Measurements from ENCODE around the gene TSPAN18. TPM values are rescaled to one million over a fixed set of nuclear protein-coding genes. Genes with fewer than 3 reads are reported as not detected.

TSPAN18 gene
- total and polyA plus RNA-seq, 4 experiments from 2014 or later = 7.3 to 48.6 (median 18.2) TPM

DNA sequence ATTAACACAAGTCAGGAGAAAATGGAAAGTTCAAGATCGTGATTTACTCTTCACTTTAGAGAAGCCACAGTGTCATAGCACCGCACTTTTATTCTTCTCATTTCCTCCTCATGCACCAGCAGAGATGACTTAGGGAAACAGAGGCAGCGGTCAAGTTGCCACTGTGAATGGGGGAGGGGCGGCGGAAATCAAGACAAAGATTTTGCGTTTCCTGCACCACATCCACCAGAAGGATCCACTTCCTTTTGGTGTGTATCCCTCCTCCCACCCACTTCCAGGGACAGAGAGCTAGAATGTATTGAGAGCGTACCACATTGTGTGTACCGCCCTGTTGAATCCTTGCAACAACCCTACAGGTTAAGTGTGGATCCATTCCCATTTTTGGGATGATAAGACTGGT lies 21.8 kb downstream of the TSPAN18 start:
- POLR2A ChIA-PET (ENCODE audit: partially characterized antibody) = no interaction called here
- peak overlapping the region in 2 of 8 donors; percentile 14 to 18 for H3K4me3 Mint-ChIP-seq

DNA sequence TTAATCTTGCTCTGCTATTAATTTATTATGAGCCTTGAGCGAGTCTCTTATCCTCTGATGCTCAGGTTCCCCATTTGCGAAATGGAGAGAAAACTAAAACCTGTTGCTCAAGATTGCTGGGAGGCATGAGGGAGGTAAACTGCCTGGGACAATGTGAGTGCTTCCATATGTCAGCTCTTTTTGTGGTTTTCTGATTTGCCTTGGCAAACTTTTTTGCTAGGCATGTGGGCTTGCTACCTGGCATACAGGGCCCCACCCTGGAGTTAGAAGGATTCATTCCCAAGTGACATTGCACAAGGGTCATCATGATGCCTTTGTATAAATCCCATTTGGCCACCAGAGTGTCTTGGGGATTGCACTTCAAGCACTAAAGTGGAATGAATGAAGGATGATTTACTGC lies 22.4 kb downstream of the TSPAN18 start:
- no peaks in the 10 kb centered on the region for H3K27me3 ChIP-seq (ENCODE audit: insufficient read depth, low read length)
- no peak overlapping the region for H3K4me3 Mint-ChIP-seq
- CTCF ChIA-PET (ENCODE audit: partially characterized antibody) = interaction anchor here (1.6 kb wide), 1 partner anchor 27 kb away, joined by 4 read pairs; no protein-coding TSS in a partner anchor
- H3K36me3 ChIP-seq (ENCODE audit: insufficient read depth, low read length) = no peaks in the 10 kb centered on the region
- peaks cover 0 to 3% (median 0%) of the 10 kb centered on the region in 8 donors for H3K9me3 Mint-ChIP-seq
- intact Hi-C loops (cut with micrococcal nuclease) = no loop called here
- no peak overlapping the region for H3K27ac ChIP-seq (ENCODE audit: low read depth, low read length)
- no peaks in the 10 kb centered on the region for H3K9me3 ChIP-seq (ENCODE audit: control insufficient read depth in 1 of 2, low read length in 2 of 2)
- H3K27me3 Mint-ChIP-seq = no peaks in the 10 kb centered on the region
- H3K4me1 ChIP-seq (ENCODE audit: insufficient read depth, low read length) = peaks cover 47% of the 10 kb centered on the region
- H3K27ac Mint-ChIP-seq = peak overlapping the region in 2 of 7 donors; percentile 37 to 62
- H3K4me3 ChIP-seq (ENCODE audit: low read length in 2 of 2) = no peak overlapping the region
- H3K4me1 Mint-ChIP-seq = peaks cover 47 to 79% (median 62%) of the 10 kb centered on the region in 4 donors
- no peak for DNase-seq
- peaks cover 25 to 33% of the 10 kb centered on the region in 2 donors for H3K36me3 Mint-ChIP-seq
- POLR2A ChIA-PET (ENCODE audit: partially characterized antibody) = no interaction called here

More for the DNA sequence above, 21.8 kb downstream of the TSPAN18 start:
- Mint-ChIP-seq H3K27me3 (no peaks in the 10 kb centered on the region), H3K27ac (peak overlapping the region in 3 of 7 donors; percentile 65 to 88 (median 82)), H3K4me1 (peaks cover 48 to 83% (median 65%) of the 10 kb centered on the region in 4 donors), H3K9me3 (peaks cover 0 to 3% (median 0%) of the 10 kb centered on the region in 8 donors), H3K36me3 (peaks cover 25 to 29% of the 10 kb centered on the region in 2 donors)
- Histone ChIP-seq H3K9me3 (ENCODE audit: control insufficient read depth in 1 of 2, low read length in 2 of 2) (no peaks in the 10 kb centered on the region), H3K27me3 (ENCODE audit: insufficient read depth, low read length) (no peaks in the 10 kb centered on the region), H3K4me3 (ENCODE audit: low read length in 2 of 2) (no peak overlapping the region), H3K36me3 (ENCODE audit: insufficient read depth, low read length) (no peaks in the 10 kb centered on the region), H3K27ac (ENCODE audit: low read depth, low read length) (no peak overlapping the region), H3K4me1 (ENCODE audit: insufficient read depth, low read length) (peaks cover 52% of the 10 kb centered on the region)
- intact Hi-C loops (cut with micrococcal nuclease) = no loop called here
- no peak for DNase-seq
- CTCF ChIA-PET (ENCODE audit: partially characterized antibody) = interaction anchor here (0.7 to 1.6 kb wide), 2 partner anchors 28 to 162 kb away, joined by 3 to 4 read pairs; no protein-coding TSS in a partner anchor

DNA sequence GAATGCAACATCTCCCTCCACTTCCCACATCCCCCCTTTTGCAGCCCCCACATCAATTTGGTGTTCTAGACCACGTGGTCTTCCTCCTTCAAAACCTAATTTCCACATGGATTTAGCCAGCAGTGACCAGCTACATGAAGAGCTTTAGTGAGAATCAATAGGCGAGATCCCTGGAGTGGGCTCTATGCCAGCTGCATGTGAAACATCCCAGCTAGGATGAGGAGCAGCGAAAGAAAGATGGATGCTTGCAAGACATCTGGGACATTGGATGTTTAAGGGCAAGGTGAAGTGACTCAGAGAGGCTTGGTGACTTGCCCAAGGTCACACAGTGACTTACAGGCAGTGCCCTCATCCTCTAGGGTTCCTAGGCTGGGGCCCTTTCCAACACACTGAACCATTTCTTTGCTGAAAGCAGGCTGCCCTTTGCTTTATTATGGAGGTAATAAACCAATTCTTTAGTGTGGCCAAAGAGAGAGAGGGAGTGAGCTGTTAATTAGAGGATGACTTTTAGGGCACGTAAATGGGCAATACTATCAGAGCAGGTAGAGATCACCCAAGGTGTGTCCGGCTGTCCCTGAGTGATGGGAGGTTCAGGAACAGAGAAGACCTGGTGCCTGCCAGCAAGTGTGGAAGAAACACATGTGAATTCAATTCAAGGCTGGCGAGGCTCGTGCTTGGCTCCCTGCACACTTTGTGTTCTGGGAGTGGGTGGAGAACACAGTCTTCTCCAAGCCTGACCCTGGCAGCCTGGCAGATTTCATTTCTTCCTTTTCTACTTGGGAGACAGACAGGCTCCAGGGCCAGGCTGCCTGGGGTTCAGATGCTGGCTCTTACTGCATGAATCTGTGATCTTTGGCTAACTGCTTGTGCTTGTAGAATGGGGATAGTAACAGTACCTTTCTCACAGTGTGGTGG lies 24.0 kb downstream of the TSPAN18 start:
- Mint-ChIP-seq H3K4me1 (peaks cover 39 to 69% (median 54%) of the 10 kb centered on the region in 4 donors), H3K36me3 (peaks cover 15 to 28% of the 10 kb centered on the region in 2 donors), H3K27me3 (no peaks in the 10 kb centered on the region), H3K4me3 (no peak overlapping the region), H3K27ac (peak overlapping the region in 5 of 7 donors; percentile 6 to 74 (median 26)), H3K9me3 (peaks cover 0 to 3% (median 0%) of the 10 kb centered on the region in 8 donors)
- CTCF ChIA-PET (ENCODE audit: partially characterized antibody) = interaction anchor here (1.0 kb wide), 1 partner anchor 26 kb away, joined by 5 read pairs; no protein-coding TSS in a partner anchor
- Histone ChIP-seq H3K9me3 (ENCODE audit: control insufficient read depth in 1 of 2, low read length in 2 of 2) (no peaks in the 10 kb centered on the region), H3K4me3 (ENCODE audit: low read length in 2 of 2) (no peak overlapping the region), H3K36me3 (ENCODE audit: insufficient read depth, low read length) (no peaks in the 10 kb centered on the region), H3K4me1 (ENCODE audit: insufficient read depth, low read length) (peaks cover 35% of the 10 kb centered on the region), H3K27me3 (ENCODE audit: insufficient read depth, low read length) (no peaks in the 10 kb centered on the region), H3K27ac (ENCODE audit: low read depth, low read length) (no peak overlapping the region)
- intact Hi-C loops (cut with micrococcal nuclease) = no loop called here
- POLR2A ChIA-PET (ENCODE audit: partially characterized antibody) = interaction anchor here (0.6 kb wide), 1 partner anchor 9 kb away, joined by 3 read pairs; no protein-coding TSS in a partner anchor
- DNase-seq = no peak

DNA sequence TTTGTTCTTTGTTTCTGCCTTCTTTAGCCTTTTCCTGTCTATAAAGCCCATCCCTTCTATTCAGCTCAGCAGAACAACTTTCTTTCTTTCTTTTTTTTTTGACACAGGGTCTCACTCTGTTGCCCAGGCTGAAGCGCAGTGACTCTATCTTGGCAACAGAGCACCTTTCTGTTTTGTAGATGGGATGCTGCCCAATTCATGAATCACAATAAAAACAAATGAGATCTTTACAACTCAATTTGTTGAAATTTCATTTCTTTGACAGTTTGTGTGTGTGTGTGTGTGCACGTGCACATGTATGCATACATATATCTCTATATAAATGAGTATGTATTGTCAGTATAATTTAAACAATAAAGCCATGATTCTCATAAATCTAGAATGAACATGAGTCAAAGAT lies 25.5 kb downstream of the TSPAN18 start:
- H3K27ac Mint-ChIP-seq = peak overlapping the region in 2 of 7 donors; percentile 6 to 53
- intact Hi-C loops (cut with micrococcal nuclease) = no loop called here
- ChIA-PET POLR2A (ENCODE audit: partially characterized antibody) (no interaction called here), CTCF (ENCODE audit: partially characterized antibody) (no interaction called here)
- peaks cover 30 to 60% (median 47%) of the 10 kb centered on the region in 4 donors for H3K4me1 Mint-ChIP-seq
- peaks cover 0 to 5% (median 0%) of the 10 kb centered on the region in 8 donors for H3K9me3 Mint-ChIP-seq
- no peaks in the 10 kb centered on the region for H3K27me3 Mint-ChIP-seq
- H3K4me1 ChIP-seq (ENCODE audit: insufficient read depth, low read length) = peaks cover 20% of the 10 kb centered on the region
- H3K36me3 Mint-ChIP-seq = peaks cover 16 to 34% of the 10 kb centered on the region in 2 donors
- H3K9me3 ChIP-seq (ENCODE audit: control insufficient read depth in 1 of 2, low read length in 2 of 2) = no peaks in the 10 kb centered on the region
- H3K36me3 ChIP-seq (ENCODE audit: insufficient read depth, low read length) = no peaks in the 10 kb centered on the region
- DNase-seq = no peak
- no peak overlapping the region for H3K27ac ChIP-seq (ENCODE audit: low read depth, low read length)
- H3K4me3 ChIP-seq (ENCODE audit: low read length in 2 of 2) = no peak overlapping the region
- H3K27me3 ChIP-seq (ENCODE audit: insufficient read depth, low read length) = no peaks in the 10 kb centered on the region
- H3K4me3 Mint-ChIP-seq = no peak overlapping the region

DNA sequence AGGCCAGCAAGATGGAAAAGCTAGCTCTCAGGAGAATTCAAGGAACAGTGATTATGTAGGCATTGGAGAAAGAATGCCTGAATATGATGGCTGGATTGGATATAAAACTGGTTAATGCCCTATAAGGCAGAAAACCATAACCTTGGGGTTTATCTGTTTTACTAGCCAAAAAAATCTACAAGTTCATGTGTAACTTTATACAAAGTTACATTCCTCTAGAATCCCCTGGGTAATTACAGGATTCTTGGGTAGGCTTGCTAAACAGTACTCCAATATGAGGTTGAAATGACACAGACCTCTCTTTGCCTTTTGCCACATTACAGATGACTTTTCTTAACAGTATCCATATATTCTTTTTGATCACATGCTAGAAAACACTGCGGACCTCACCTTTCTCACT lies 26.0 kb downstream of the TSPAN18 start:
- no peak for DNase-seq
- ChIA-PET CTCF (ENCODE audit: partially characterized antibody) (interaction anchor here (1.2 kb wide), 1 partner anchor 23 kb away, joined by 5 read pairs; no protein-coding TSS in a partner anchor), POLR2A (ENCODE audit: partially characterized antibody) (no interaction called here)
- Mint-ChIP-seq H3K27ac (peak overlapping the region in 2 of 7 donors; percentile 52 to 59), H3K27me3 (no peaks in the 10 kb centered on the region), H3K4me3 (no peak overlapping the region), H3K4me1 (peaks cover 25 to 56% (median 43%) of the 10 kb centered on the region in 4 donors), H3K36me3 (peaks cover 16 to 35% of the 10 kb centered on the region in 2 donors), H3K9me3 (peaks cover 0 to 9% (median 2%) of the 10 kb centered on the region in 8 donors)
- Histone ChIP-seq H3K4me1 (ENCODE audit: insufficient read depth, low read length) (peaks cover 15% of the 10 kb centered on the region), H3K36me3 (ENCODE audit: insufficient read depth, low read length) (no peaks in the 10 kb centered on the region), H3K4me3 (ENCODE audit: low read length in 2 of 2) (no peak overlapping the region), H3K9me3 (ENCODE audit: control insufficient read depth in 1 of 2, low read length in 2 of 2) (no peaks in the 10 kb centered on the region), H3K27ac (ENCODE audit: low read depth, low read length) (no peak overlapping the region), H3K27me3 (ENCODE audit: insufficient read depth, low read length) (no peaks in the 10 kb centered on the region)
- intact Hi-C loops (cut with micrococcal nuclease) = no loop called here

DNA sequence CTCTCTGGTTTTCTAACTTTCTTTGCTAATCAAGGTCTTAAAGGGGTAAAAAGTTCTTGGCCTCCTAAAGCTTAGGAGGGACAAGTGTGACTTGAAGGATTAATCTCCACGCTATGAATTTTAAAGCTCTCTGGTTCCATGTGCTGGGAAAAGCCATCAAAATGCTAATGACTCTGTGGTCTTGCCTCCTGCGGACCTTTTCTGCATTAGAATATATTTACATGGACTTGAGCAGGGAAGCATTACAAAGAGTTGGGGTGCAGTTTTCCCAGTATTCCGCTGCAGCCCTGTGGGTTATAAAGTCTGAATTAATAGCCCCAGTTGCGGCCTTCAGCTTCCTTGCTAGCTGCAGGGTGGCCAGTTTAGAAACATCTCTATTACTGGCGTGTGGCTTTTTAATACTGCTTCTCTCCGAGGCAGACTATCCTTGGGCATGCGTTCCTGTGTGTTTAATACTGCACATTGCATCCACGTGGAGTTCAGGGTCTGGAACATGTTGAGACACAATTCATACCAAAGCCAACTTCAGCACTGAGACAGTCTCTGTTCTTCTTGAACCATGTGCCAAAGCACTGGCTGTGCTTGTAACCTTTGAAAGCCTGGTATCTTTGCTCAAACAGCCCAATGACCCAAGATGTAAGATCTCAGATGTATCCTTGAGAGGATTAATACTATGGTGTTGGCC lies 27.3 kb downstream of the TSPAN18 start:
- no peak overlapping the region for H3K4me3 Mint-ChIP-seq
- Histone ChIP-seq H3K9me3 (ENCODE audit: control insufficient read depth in 1 of 2, low read length in 2 of 2) (no peaks in the 10 kb centered on the region), H3K36me3 (ENCODE audit: insufficient read depth, low read length) (no peaks in the 10 kb centered on the region), H3K27me3 (ENCODE audit: insufficient read depth, low read length) (no peaks in the 10 kb centered on the region), H3K27ac (ENCODE audit: low read depth, low read length) (no peak overlapping the region), H3K4me1 (ENCODE audit: insufficient read depth, low read length) (peaks cover 2% of the 10 kb centered on the region), H3K4me3 (ENCODE audit: low read length in 2 of 2) (no peak overlapping the region)
- peaks cover 20 to 47% (median 34%) of the 10 kb centered on the region in 4 donors for H3K4me1 Mint-ChIP-seq
- no peaks in the 10 kb centered on the region for H3K27me3 Mint-ChIP-seq
- ChIA-PET CTCF (ENCODE audit: partially characterized antibody) (interaction anchor here (1.2 to 1.3 kb wide), 2 partner anchors 19 to 21 kb away, joined by 3 to 5 read pairs; no protein-coding TSS in a partner anchor), POLR2A (ENCODE audit: partially characterized antibody) (no interaction called here)
- intact Hi-C loops (cut with micrococcal nuclease) = no loop called here
- peaks cover 0 to 18% (median 8%) of the 10 kb centered on the region in 8 donors for H3K9me3 Mint-ChIP-seq
- DNase-seq = no peak
- H3K27ac Mint-ChIP-seq = peak overlapping the region in 2 of 7 donors; percentile 61 to 64
- H3K36me3 Mint-ChIP-seq = peaks cover 18 to 41% of the 10 kb centered on the region in 2 donors
